GM19324 (cell line): ENCODE data around the gene ACVR1B.

Experiments used
- ATAC-seq: cut with Tn5 transposase; IDR thresholded peaks from one replicate; pipeline ENCODE4 v1.9.1; 2021; ENCODE audit warnings: mild to moderate bottlenecking, moderate library complexity; ENCODE audit not compliant: unreplicated experiment, low FRiP score

The ACVR1B gene

GRCh38 chr12:52038447-52038846, 86.9 kb downstream of the ACVR1B start:
- ATAC-seq: no peak

GRCh38 chr12:52041035-52041434, 89.5 kb downstream of the ACVR1B start:
- no peak for ATAC-seq

- no peak for ATAC-seq
Observed at GRCh38 chr12:52041695-52042123, 90.2 kb downstream of the ACVR1B start.

- ATAC-seq: no peak
Observed at GRCh38 chr12:52042706-52043385, 91.3 kb downstream of the ACVR1B start.

- ATAC-seq: no peak
Observed at GRCh38 chr12:52043386-52044212, 92.1 kb downstream of the ACVR1B start.

GRCh38 chr12:52044292-52044983, 92.9 kb downstream of the ACVR1B start:
- ATAC-seq: no peak

GRCh38 chr12:52045794-52046199, 94.3 kb downstream of the ACVR1B start:
- no peak for ATAC-seq
